ENCODE measurements around the gene FGD4.

The FGD4 gene

DNA sequence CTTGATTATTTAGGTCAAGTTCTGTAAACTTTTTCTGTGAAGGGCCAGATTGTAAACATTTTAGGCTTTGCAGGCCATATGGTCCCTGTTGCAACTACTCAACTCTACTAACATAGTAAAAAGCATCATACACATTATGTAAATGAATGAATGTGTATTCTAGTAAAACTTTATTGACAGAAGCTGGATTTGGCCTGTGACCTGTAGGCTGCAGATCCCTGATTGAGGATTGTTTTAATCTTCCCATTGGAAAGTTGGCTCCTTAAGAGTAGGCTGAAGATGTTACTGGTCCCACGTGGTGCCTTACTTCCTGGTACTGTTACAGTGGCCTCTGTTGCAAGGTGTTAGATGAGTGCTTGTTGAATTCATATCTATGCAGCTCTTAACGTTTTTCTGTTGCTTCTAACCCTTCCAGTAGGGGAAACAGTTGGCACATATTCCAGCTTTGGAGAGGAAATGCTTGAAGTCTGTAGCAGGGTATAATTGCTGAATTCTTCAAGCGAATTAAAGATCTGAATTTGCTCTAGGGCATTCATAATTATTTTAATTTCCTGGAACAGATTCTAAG lies 146.1 kb downstream of the FGD4 start:
- Histone ChIP-seq H3K9me3 (ENCODE audit: insufficient read depth, low read length, severe bottlenecking) (no peaks in the 10 kb centered on the region), H3K9ac (ENCODE audit: low read depth, low read length) (no peak overlapping the region), H3K4me2 (ENCODE audit: insufficient read depth, low read length) (no peak overlapping the region), H3K36me3 (ENCODE audit: insufficient read depth, low read length) (no peaks in the 10 kb centered on the region), H3K4me3 (ENCODE audit: low read depth in 1 of 2, low read length in 2 of 2) (no peak overlapping the region), H3K79me2 (ENCODE audit: insufficient read depth, low read length) (no peaks in the 10 kb centered on the region), H2AFZ (ENCODE audit: low read depth, low read length) (no peak overlapping the region), H3K27ac (ENCODE audit: low read length) (no peak overlapping the region), H4K20me1 (ENCODE audit: insufficient read depth, low read length) (no peaks in the 10 kb centered on the region), H3K4me1 (ENCODE audit: insufficient read depth, low read length) (no peaks in the 10 kb centered on the region), H3K27me3 (ENCODE audit: insufficient read depth, low read length, poor library complexity) (no peaks in the 10 kb centered on the region)
- DNase-seq (no peak), ATAC-seq (ENCODE audit: insufficient read depth, low read depth) (no peak)
- TF ChIP-seq CTCF (IDR thresholded peaks at IDR 0.05; ENCODE audit: borderline replicate concordance, extremely low read depth, low read length, poor library complexity, severe bottlenecking) = no peak
- no peak for TF ChIP-seq EZH2 (IDR thresholded peaks at IDR 0.05; ENCODE audit: borderline replicate concordance, low read depth, low read length, severe bottlenecking)

GRCh38 chr12:32546272-32546671 lies 146.9 kb downstream of the FGD4 start:
- Histone ChIP-seq H3K4me1 (ENCODE audit: insufficient read depth, low read length) (no peaks in the 10 kb centered on the region), H3K36me3 (ENCODE audit: insufficient read depth, low read length) (no peaks in the 10 kb centered on the region), H3K4me2 (ENCODE audit: insufficient read depth, low read length) (no peak overlapping the region), H3K27ac (ENCODE audit: low read length) (no peak overlapping the region), H3K27me3 (ENCODE audit: insufficient read depth, low read length, poor library complexity) (no peaks in the 10 kb centered on the region), H3K9ac (ENCODE audit: low read depth, low read length) (no peak overlapping the region), H3K79me2 (ENCODE audit: insufficient read depth, low read length) (no peaks in the 10 kb centered on the region), H4K20me1 (ENCODE audit: insufficient read depth, low read length) (no peaks in the 10 kb centered on the region), H3K4me3 (ENCODE audit: low read depth in 1 of 2, low read length in 2 of 2) (no peak overlapping the region), H3K9me3 (ENCODE audit: insufficient read depth, low read length, severe bottlenecking) (no peaks in the 10 kb centered on the region), H2AFZ (ENCODE audit: low read depth, low read length) (no peak overlapping the region)
- ATAC-seq (ENCODE audit: insufficient read depth, low read depth) = no peak
- DNase-seq = no peak
- TF ChIP-seq EZH2 (IDR thresholded peaks at IDR 0.05; ENCODE audit: borderline replicate concordance, low read depth, low read length, severe bottlenecking) (no peak), CTCF (IDR thresholded peaks at IDR 0.05; ENCODE audit: borderline replicate concordance, extremely low read depth, low read length, poor library complexity, severe bottlenecking) (no peak)

DNA sequence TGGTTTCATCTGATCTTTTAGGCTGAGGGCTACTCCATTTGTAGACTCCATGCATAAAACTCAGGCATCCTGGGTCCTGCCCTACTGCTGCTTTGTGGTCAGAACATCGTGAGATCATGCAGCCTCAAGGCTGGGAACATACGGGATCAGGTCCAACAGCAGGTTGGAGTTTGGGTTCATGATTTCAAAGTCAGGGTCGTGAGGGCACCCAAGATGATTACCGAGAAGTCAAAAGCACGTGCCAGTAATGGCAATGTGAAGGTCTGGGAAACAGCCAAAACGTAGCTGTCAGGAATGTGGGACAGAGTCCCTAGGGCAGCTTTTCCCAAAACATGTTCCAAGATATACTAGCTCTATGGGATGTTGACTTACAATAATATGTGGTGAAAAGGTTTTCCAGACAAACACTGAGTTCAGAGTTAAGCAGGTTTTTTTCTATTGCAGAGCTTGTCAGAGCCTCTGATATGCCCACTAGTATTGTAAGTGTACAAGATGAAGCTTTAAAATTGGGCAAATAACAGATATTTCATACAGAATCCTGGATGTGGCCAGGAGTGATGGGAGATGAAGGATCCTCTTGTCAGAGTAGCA lies 149.4 kb downstream of the FGD4 start:
- H3K4me3 ChIP-seq (ENCODE audit: low read depth in 1 of 2, low read length in 2 of 2) = no peak overlapping the region

More for the DNA sequence above, 149.4 kb downstream of the FGD4 start:
- H3K36me3 ChIP-seq (ENCODE audit: insufficient read depth, low read length) = no peaks in the 10 kb centered on the region
- no peak overlapping the region for H3K27ac ChIP-seq (ENCODE audit: low read length)
- H3K27me3 ChIP-seq (ENCODE audit: insufficient read depth, low read length, poor library complexity) = no peaks in the 10 kb centered on the region
- H4K20me1 ChIP-seq (ENCODE audit: insufficient read depth, low read length) = no peaks in the 10 kb centered on the region
- no peak overlapping the region for H2AFZ ChIP-seq (ENCODE audit: low read depth, low read length)
- TF ChIP-seq CTCF (IDR thresholded peaks at IDR 0.05; ENCODE audit: borderline replicate concordance, extremely low read depth, low read length, poor library complexity, severe bottlenecking) (no peak), EZH2 (IDR thresholded peaks at IDR 0.05; ENCODE audit: borderline replicate concordance, low read depth, low read length, severe bottlenecking) (no peak)
- no peak for DNase-seq
- no peaks in the 10 kb centered on the region for H3K9me3 ChIP-seq (ENCODE audit: insufficient read depth, low read length, severe bottlenecking)
- H3K4me1 ChIP-seq (ENCODE audit: insufficient read depth, low read length) = no peaks in the 10 kb centered on the region
- H3K9ac ChIP-seq (ENCODE audit: low read depth, low read length) = no peak overlapping the region
- H3K4me2 ChIP-seq (ENCODE audit: insufficient read depth, low read length) = no peak overlapping the region
- no peak for ATAC-seq (ENCODE audit: insufficient read depth, low read depth)
- H3K79me2 ChIP-seq (ENCODE audit: insufficient read depth, low read length) = no peaks in the 10 kb centered on the region
